ENCODE data around the gene ANK3. TPM values are rescaled to one million over a fixed set of nuclear protein-coding genes. Genes with fewer than 3 reads are reported as not detected.

ANK3 gene
- total and polyA plus RNA-seq, 2 donors (not counting 3 experiments of a cell fraction or from before 2014, with no cell fraction given): 0.88 to 8.5 TPM

DNA sequence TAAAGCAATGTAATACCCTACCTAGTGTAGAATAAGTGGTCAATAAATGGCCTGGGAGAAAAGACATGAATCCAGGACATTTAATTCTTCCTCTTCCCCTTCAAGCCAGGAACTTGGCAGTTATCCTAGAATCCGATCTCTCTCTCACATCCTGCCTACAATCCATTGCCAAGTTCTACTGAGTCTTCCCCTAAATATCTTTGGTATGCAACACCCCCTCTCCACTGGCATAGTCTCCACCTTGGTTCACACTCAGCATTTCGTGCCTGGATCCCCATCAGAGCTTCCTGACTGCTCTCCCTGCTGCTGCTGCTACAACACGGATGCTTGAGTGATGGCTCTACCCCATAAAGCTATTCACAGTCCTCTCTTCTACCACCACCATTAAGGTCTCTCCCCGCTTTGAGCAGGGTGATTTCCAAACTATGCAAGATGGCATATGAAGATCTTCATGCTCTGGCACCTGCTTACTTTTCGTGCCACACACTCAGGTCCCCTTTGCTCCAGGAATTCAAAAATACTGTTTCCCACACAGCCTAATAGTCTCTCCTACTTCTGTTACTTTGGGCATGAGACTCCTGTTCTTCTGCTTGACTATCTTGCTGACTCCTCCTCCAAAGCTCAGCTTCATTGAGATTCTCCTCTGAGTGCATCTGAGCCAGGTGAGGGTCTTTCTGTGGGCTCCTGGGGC is 4.8 kb downstream of the ANK3 start:
- Histone ChIP-seq H3K9me3 (replicated peaks; ENCODE audit: control insufficient read depth, insufficient read depth, low read length) (no peaks in the 10 kb centered on the region), H3K4me2 (ENCODE audit: insufficient read depth, low read length) (peak overlapping the region; percentile 5), H4K20me1 (replicated peaks; ENCODE audit: control insufficient read depth, extremely low read depth, insufficient read depth, low read length) (no peaks in the 10 kb centered on the region), H3K27me3 (ENCODE audit: control insufficient read depth in 2 of 2, insufficient read depth in 2 of 2, low read length in 2 of 2) (no peaks in the 10 kb centered on the region), H3K4me3 (replicated peaks in 1 of 3; ENCODE audit: insufficient read depth in 1 of 3, low read depth in 1 of 3, low read length in 3 of 3) (no peak overlapping the region), H3K36me3 (ENCODE audit: control insufficient read depth in 2 of 2, extremely low read depth in 1 of 2, insufficient read depth in 2 of 2, low read length in 2 of 2) (no peaks in the 10 kb centered on the region), H2AFZ (ENCODE audit: low read depth, low read length) (peak overlapping the region; percentile 18), H3K79me2 (ENCODE audit: control insufficient read depth, insufficient read depth, low read length) (no peaks in the 10 kb centered on the region), H3K4me1 (ENCODE audit: control insufficient read depth, extremely low read depth, insufficient read depth, low read length) (peaks cover 31% of the 10 kb centered on the region), H3K9ac (replicated peaks; ENCODE audit: extremely low read depth, insufficient read depth, low read length) (no peak overlapping the region), H3K9me1 (replicated peaks; ENCODE audit: control insufficient read depth, extremely low read depth, insufficient read depth, low read length) (no peaks in the 10 kb centered on the region), H3K27ac (ENCODE audit: insufficient read depth, low read depth, low read length) (peak overlapping the region; percentile 40)
- dilution Hi-C loops (cut with MboI; ENCODE audit: extremely low pct_ligation_motif_present, low sequenced_read_pairs) (no loop called here), intact Hi-C loops (cut with micrococcal nuclease) (loop anchor here (1.0 to 2.0 kb wide), 3 partner anchors 30 to 102 kb away; no protein-coding TSS in a partner anchor)
- DNase-seq (ENCODE audit: low read depth, low spot score): peak; percentile 77
- TF ChIP-seq FOS (IDR thresholded peaks at IDR 0.05; ENCODE audit: borderline replicate concordance, insufficient read depth, low read length): peak; percentile 63
- TF ChIP-seq, protein P1, sequence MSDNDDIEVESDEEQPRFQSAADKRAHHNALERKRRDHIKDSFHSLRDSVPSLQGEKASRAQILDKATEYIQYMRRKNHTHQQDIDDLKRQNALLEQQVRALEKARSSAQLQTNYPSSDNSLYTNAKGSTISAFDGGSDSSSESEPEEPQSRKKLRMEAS (IDR thresholded peaks at IDR 0.05; ENCODE audit: insufficient read depth, insufficient read length): no peak
- peak; percentile 91 for TF ChIP-seq POLR2AphosphoS5 (IDR thresholded peaks at IDR 0.05; ENCODE audit: insufficient read depth, low read depth, low read length)
- TF ChIP-seq EZH2 (IDR thresholded peaks at IDR 0.05; ENCODE audit: borderline replicate concordance, low read depth, low read length, severe bottlenecking): no peak
- peak; percentile 38 for TF ChIP-seq JUN (IDR thresholded peaks at IDR 0.05; ENCODE audit: borderline replicate concordance, insufficient read depth, insufficient read length, low read depth)
- TF ChIP-seq, protein P2, sequence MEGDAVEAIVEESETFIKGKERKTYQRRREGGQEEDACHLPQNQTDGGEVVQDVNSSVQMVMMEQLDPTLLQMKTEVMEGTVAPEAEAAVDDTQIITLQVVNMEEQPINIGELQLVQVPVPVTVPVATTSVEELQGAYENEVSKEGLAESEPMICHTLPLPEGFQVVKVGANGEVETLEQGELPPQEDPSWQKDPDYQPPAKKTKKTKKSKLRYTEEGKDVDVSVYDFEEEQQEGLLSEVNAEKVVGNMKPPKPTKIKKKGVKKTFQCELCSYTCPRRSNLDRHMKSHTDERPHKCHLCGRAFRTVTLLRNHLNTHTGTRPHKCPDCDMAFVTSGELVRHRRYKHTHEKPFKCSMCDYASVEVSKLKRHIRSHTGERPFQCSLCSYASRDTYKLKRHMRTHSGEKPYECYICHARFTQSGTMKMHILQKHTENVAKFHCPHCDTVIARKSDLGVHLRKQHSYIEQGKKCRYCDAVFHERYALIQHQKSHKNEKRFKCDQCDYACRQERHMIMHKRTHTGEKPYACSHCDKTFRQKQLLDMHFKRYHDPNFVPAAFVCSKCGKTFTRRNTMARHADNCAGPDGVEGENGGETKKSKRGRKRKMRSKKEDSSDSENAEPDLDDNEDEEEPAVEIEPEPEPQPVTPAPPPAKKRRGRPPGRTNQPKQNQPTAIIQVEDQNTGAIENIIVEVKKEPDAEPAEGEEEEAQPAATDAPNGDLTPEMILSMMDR (IDR thresholded peaks at IDR 0.05; ENCODE audit: extremely low read depth in 1 of 2, insufficient read depth in 1 of 2, low read depth in 1 of 2, low read length in 2 of 2): no peak
- peak; percentile 92 for TF ChIP-seq GATA2 (IDR thresholded peaks at IDR 0.05; ENCODE audit: insufficient read depth, insufficient read length, low read depth, low read length)
- TF ChIP-seq MYC (IDR thresholded peaks at IDR 0.05; ENCODE audit: low read depth, low read length): no peak
- TF ChIP-seq POLR2A (IDR thresholded peaks at IDR 0.05; ENCODE audit: low read depth, low read length): peak; percentile 71
- CTCF ChIA-PET: interaction anchor here (0.6 to 2.0 kb wide), 13 partner anchors 30 to 270 kb away, joined by 3 to 8 read pairs (median 4); no protein-coding TSS in a partner anchor
- POLR2A ChIA-PET: interaction anchor here (0.5 kb wide), 1 partner anchor 1247 kb away, joined by 3 read pairs; no protein-coding TSS in a partner anchor
- peak; percentile 87 for FAIRE-seq
- BruUV-seq (replicated peaks): TSS peak; percentile 56
